ENCODE data around the gene CLTB. TPM values are rescaled to one million over a fixed set of nuclear protein-coding genes. Genes with fewer than 3 reads are reported as not detected.

Gene CLTB
- total and polyA plus RNA-seq, 2 of the 13 experiments (the other 11 are each of a cell fraction or from before 2014, with no cell fraction given) = 23.3 to 33.8 TPM

DNA sequence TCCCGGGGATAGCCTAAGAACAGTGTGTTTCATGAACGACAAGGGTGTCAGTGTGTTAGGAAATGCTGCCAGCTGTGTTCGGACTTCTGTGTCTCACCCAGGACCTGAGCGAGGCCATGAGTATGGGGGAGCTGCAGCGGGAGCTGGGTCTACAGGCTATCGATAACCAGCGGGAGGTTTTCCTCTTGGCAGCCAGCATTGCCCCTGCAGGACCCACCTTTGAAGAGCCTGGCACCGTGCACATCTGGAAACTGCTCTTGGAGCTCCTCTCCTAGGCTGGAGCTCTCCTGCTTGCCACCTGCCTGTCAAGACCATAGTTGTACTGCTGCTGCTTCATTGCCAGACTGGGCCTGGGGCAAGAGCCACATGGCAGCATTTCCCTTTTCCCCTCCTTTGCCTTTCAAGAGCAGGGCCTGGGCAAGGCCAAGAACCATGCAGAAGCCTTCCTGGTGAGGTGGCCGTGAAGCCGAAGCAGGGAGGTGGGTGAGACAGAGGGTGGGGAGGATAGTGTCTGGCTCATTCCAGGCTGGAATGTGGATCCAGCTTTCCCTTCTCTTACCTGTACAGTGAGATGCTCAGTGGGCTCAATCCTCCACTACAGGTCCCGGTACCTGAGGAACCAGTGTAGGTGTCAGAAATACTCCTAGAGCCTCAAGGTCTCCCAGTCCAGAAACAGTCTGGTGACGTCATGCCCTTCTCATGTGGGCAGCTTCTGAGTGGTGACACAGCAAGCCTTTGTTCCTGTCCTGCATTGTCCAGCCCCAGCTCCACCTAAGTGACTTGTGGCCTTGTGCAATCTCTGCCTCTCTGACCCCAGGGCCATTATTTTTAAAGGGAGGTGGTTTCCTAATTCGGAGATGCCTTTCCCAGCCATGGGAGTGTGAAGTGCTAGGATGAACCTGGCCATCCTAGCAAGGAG is 44.5 kb downstream of the CLTB start (continued):
- TF ChIP-seq ZIK1 (CRISPR knock-in tag; IDR thresholded peaks at IDR 0.05; ENCODE audit: borderline replicate concordance, low read depth) (no peak), IKZF4 (CRISPR knock-in tag; IDR thresholded peaks at IDR 0.05; ENCODE audit: borderline replicate concordance, low read depth, not compliant biosample characterization) (no peak), JUND (CRISPR knock-in tag; IDR thresholded peaks at IDR 0.05) (0 out of 2 replicates have a peak, but pooled peaks have one; percentile 31), ATF7 (IDR thresholded peaks at IDR 0.05) (peak; percentile 99), ATF7 (CRISPR knock-in tag; IDR thresholded peaks at IDR 0.05) (peak; percentile 55; the same call in 1 of the 2 replicates), ZBTB21 (CRISPR knock-in tag; IDR thresholded peaks at IDR 0.05) (peak; percentile 85; the same call in 1 of the 2 replicates), KLF6 (CRISPR knock-in tag; IDR thresholded peaks at IDR 0.05) (no peak), NR2F2 (IDR thresholded peaks at IDR 0.05; ENCODE audit: borderline replicate concordance, low read depth) (peak; percentile 44; the same call in 1 of the 2 replicates), THAP11 (CRISPR knock-in tag; IDR thresholded peaks at IDR 0.05) (peak; percentile 65), ZNF816 (CRISPR knock-in tag; IDR thresholded peaks at IDR 0.05; ENCODE audit: borderline replicate concordance) (no peak), EP300 (IDR thresholded peaks at IDR 0.05; ENCODE audit: low read depth in 2 of 2, low read length in 2 of 2) (0 out of 4 replicates have a peak, but pooled peaks of 1 of the 2 experiments have one; percentile 11), EP300 (CRISPR knock-in tag; IDR thresholded peaks at IDR 0.05; ENCODE audit: borderline replicate concordance) (no peak), ZNF644 (CRISPR knock-in tag; IDR thresholded peaks at IDR 0.05; ENCODE audit: low read depth) (peak; percentile 34; the same call in 1 of the 2 replicates), CREB1 (IDR thresholded peaks at IDR 0.05) (peak; percentile 99), CREB1 (CRISPR knock-in tag; IDR thresholded peaks at IDR 0.05) (peak; percentile 69), HOXA3 (CRISPR knock-in tag; IDR thresholded peaks at IDR 0.05) (peak; percentile 60; the same call in 1 of the 2 replicates)
- TF ChIP-seq, protein P1, sequence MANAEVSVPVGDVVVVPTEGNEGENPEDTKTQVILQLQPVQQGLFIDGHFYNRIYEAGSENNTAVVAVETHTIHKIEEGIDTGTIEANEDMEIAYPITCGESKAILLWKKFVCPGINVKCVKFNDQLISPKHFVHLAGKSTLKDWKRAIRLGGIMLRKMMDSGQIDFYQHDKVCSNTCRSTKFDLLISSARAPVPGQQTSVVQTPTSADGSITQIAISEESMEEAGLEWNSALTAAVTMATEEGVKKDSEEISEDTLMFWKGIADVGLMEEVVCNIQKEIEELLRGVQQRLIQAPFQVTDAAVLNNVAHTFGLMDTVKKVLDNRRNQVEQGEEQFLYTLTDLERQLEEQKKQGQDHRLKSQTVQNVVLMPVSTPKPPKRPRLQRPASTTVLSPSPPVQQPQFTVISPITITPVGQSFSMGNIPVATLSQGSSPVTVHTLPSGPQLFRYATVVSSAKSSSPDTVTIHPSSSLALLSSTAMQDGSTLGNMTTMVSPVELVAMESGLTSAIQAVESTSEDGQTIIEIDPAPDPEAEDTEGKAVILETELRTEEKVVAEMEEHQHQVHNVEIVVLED (CRISPR knock-in tag; IDR thresholded peaks at IDR 0.05; ENCODE audit: borderline replicate concordance) = peak; percentile 26; the same call in 1 of the 2 replicates
- TF ChIP-seq, protein P2, sequence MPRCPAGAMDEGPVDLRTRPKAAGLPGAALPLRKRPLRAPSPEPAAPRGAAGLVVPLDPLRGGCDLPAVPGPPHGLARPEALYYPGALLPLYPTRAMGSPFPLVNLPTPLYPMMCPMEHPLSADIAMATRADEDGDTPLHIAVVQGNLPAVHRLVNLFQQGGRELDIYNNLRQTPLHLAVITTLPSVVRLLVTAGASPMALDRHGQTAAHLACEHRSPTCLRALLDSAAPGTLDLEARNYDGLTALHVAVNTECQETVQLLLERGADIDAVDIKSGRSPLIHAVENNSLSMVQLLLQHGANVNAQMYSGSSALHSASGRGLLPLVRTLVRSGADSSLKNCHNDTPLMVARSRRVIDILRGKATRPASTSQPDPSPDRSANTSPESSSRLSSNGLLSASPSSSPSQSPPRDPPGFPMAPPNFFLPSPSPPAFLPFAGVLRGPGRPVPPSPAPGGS (CRISPR knock-in tag; IDR thresholded peaks at IDR 0.05) = 0 out of 2 replicates have a peak, but pooled peaks have one; percentile 44
- TF ChIP-seq, protein P3, sequence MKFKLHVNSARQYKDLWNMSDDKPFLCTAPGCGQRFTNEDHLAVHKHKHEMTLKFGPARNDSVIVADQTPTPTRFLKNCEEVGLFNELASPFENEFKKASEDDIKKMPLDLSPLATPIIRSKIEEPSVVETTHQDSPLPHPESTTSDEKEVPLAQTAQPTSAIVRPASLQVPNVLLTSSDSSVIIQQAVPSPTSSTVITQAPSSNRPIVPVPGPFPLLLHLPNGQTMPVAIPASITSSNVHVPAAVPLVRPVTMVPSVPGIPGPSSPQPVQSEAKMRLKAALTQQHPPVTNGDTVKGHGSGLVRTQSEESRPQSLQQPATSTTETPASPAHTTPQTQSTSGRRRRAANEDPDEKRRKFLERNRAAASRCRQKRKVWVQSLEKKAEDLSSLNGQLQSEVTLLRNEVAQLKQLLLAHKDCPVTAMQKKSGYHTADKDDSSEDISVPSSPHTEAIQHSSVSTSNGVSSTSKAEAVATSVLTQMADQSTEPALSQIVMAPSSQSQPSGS (CRISPR knock-in tag; IDR thresholded peaks at IDR 0.05) = peak; percentile 75; the same call in 1 of the 2 replicates

Data from HepG2 (cell line).